ENCODE measurements around the gene MBLAC1.

Gene MBLAC1

DNA sequence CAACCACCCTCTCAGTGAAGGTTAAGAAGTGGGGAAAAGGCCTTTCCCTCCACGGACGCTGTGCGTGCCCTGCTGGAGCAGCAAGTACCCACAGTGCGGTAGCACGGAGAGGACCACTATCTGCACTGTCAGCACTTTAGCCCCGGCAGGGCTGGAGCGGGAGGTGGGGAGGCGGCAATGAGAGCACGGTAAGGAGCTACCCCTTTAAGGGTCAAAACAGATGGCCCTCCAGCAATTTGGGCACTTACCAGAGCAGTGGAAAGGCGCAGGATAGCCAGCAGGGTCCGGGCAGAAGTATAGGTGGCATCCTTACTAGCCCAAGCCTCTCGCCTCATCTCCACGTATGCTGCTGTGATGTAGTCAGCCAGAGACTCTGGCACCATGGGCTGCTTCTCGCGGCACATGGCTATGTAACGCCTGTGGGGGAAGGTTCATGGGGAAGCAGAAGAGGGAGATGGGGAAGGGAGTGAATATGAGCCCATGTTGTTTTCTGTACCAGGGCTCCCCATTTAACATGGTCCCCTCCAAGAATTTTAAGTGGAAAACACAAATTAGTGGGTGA is 32.8 kb upstream of the MBLAC1 start:
- H2AFZ ChIP-seq (ENCODE audit: low read length), result no peak overlapping the region
- no peaks in the 10 kb centered on the region for H3K79me2 ChIP-seq (ENCODE audit: insufficient read depth, low read length)
- no peak overlapping the region for H3K4me3 ChIP-seq (ENCODE audit: low read depth, low read length, poor library complexity, severe bottlenecking)
- no peak overlapping the region for H3K27ac ChIP-seq (ENCODE audit: low read depth, low read length, poor library complexity, severe bottlenecking)
- H3K4me2 ChIP-seq (ENCODE audit: low read length), result no peak overlapping the region
- no peaks in the 10 kb centered on the region for H4K20me1 ChIP-seq (ENCODE audit: insufficient read depth, low read length)
- no peaks in the 10 kb centered on the region for H3K9me2 ChIP-seq (ENCODE audit: low read depth, low read length)
- peaks cover 28% of the 10 kb centered on the region for H3F3A ChIP-seq (ENCODE audit: insufficient read depth, low read length)
- peaks cover 89% of the 10 kb centered on the region for H3K36me3 ChIP-seq (ENCODE audit: insufficient read depth, low read length)
- H3K9me3 ChIP-seq (ENCODE audit: low read length), result no peaks in the 10 kb centered on the region
- no peak overlapping the region for H3K9ac ChIP-seq (ENCODE audit: low read length)
- H3K27me3 ChIP-seq (ENCODE audit: insufficient read depth, low read length), result no peaks in the 10 kb centered on the region
- peaks cover 14% of the 10 kb centered on the region for H3K4me1 ChIP-seq (ENCODE audit: insufficient read depth, low read length, severe bottlenecking)
- no peak for TF ChIP-seq EZH2 (IDR thresholded peaks at IDR 0.05; ENCODE audit: borderline replicate concordance, low read length)
- no peak for TF ChIP-seq CTCF (IDR thresholded peaks at IDR 0.05; ENCODE audit: low read length)

DNA sequence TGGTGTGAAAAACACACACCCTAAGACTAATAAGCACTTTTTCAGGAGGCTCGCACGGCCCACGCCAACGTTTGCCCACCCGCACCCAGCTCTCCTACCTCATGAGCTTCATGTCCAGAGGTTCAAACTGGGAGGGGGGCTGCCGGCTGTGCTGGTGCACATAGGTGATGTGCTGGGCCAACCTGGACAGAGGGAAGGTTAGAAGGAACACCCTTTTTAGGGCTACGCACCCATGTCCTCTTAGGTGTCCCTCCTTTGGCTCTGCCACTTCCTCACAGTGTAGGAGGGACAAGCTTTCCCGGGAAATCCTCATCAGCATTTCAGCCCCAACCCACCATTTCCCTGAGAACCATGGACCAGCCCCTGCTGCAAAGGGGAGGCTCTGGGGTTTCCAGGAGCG is 31.5 kb upstream of the MBLAC1 start:
- no peaks in the 10 kb centered on the region for H4K20me1 ChIP-seq (ENCODE audit: insufficient read depth, low read length)
- H3K27me3 ChIP-seq (ENCODE audit: insufficient read depth, low read length), result no peaks in the 10 kb centered on the region
- H3K27ac ChIP-seq (ENCODE audit: low read depth, low read length, poor library complexity, severe bottlenecking), result no peak overlapping the region
- no peak overlapping the region for H3K4me3 ChIP-seq (ENCODE audit: low read depth, low read length, poor library complexity, severe bottlenecking)
- TF ChIP-seq CTCF (IDR thresholded peaks at IDR 0.05; ENCODE audit: low read length), result no peak
- TF ChIP-seq EZH2 (IDR thresholded peaks at IDR 0.05; ENCODE audit: borderline replicate concordance, low read length), result no peak
- peaks cover 21% of the 10 kb centered on the region for H3F3A ChIP-seq (ENCODE audit: insufficient read depth, low read length)
- no peak overlapping the region for H3K4me2 ChIP-seq (ENCODE audit: low read length)
- H3K4me1 ChIP-seq (ENCODE audit: insufficient read depth, low read length, severe bottlenecking), result peaks cover 9% of the 10 kb centered on the region
- H3K9me3 ChIP-seq (ENCODE audit: low read length), result no peaks in the 10 kb centered on the region
- peaks cover 100% of the 10 kb centered on the region for H3K36me3 ChIP-seq (ENCODE audit: insufficient read depth, low read length)
- H3K9me2 ChIP-seq (ENCODE audit: low read depth, low read length), result no peaks in the 10 kb centered on the region
- H3K79me2 ChIP-seq (ENCODE audit: insufficient read depth, low read length), result peaks cover 8% of the 10 kb centered on the region
- no peak overlapping the region for H3K9ac ChIP-seq (ENCODE audit: low read length)
- no peak overlapping the region for H2AFZ ChIP-seq (ENCODE audit: low read length)

- Histone ChIP-seq H4K20me1 (ENCODE audit: insufficient read depth, low read length) (no peaks in the 10 kb centered on the region), H3K4me1 (ENCODE audit: insufficient read depth, low read length, severe bottlenecking) (peaks cover 7% of the 10 kb centered on the region), H3K27ac (ENCODE audit: low read depth, low read length, poor library complexity, severe bottlenecking) (no peak overlapping the region), H3K9ac (ENCODE audit: low read length) (no peak overlapping the region), H2AFZ (ENCODE audit: low read length) (no peak overlapping the region), H3F3A (ENCODE audit: insufficient read depth, low read length) (peaks cover 17% of the 10 kb centered on the region; the same call in 1 of the 2 replicates), H3K9me2 (ENCODE audit: low read depth, low read length) (no peaks in the 10 kb centered on the region), H3K4me2 (ENCODE audit: low read length) (no peak overlapping the region), H3K4me3 (ENCODE audit: low read depth, low read length, poor library complexity, severe bottlenecking) (no peak overlapping the region), H3K27me3 (ENCODE audit: insufficient read depth, low read length) (no peaks in the 10 kb centered on the region), H3K36me3 (ENCODE audit: insufficient read depth, low read length) (peaks cover 97% of the 10 kb centered on the region), H3K79me2 (ENCODE audit: insufficient read depth, low read length) (peaks cover 10% of the 10 kb centered on the region), H3K9me3 (ENCODE audit: low read length) (no peaks in the 10 kb centered on the region)
- TF ChIP-seq CTCF (IDR thresholded peaks at IDR 0.05; ENCODE audit: low read length) (no peak), EZH2 (IDR thresholded peaks at IDR 0.05; ENCODE audit: borderline replicate concordance, low read length) (no peak)
Measured at GRCh38 chr7:100095704-100096103, 31.1 kb upstream of the MBLAC1 start.
